GM19452 (cell line): Measurements from ENCODE around the gene NAP1L4.

Experiments used
- ATAC-seq: cut with Tn5 transposase; IDR thresholded peaks from one replicate; pipeline ENCODE4 v1.9.1; 2021; ENCODE audit not compliant: unreplicated experiment

NAP1L4 gene

GRCh38 chr11:2924821-2925675 lies 67.1 kb downstream of the NAP1L4 start:
- no peak for ATAC-seq

DNA sequence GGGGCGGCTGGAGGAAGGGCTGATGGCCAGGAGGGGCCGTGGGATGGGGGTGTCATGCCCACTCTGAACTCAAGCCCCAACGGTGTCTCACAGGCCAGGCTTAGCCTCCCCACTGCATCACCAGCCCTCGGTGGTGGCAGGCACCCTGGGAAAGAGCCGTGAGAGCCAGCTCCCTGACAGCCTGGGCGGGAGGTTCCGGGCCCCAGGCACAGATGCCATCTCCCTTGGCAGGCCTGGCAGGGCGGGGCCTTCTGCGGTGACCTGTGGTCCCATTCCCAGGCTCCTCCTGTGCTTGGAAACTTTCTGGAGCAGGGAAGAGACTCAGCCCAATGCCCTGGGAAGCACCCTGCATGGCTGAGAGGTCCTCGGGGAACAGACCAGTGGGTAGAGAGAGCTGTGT lies 67.7 kb downstream of the NAP1L4 start:
- ATAC-seq: no peak

GRCh38 chr11:2923446-2924375 lies 68.4 kb downstream of the NAP1L4 start:
- ATAC-seq: no peak

DNA sequence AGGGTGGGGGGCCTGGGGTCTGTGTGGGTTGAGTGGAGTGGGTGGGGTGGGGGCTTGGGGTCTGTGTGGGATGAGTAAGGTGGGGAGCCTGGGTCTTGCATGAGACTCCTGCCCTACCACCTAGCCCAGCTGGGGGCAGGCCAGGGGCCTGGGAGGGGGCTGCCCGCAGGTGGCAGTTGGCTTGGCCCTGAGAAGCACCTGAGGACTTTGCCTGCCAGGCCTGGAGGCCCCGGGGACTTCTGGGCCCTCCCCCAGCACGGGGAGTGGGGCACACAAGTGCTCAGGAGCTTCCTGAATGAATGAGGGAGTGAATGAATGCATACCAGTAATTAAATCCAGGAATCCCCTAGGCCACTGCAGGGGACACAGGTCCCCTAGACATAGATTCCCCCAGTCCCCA lies 69.5 kb downstream of the NAP1L4 start:
- no peak for ATAC-seq

GRCh38 chr11:2921742-2922493 lies 70.2 kb downstream of the NAP1L4 start:
- ATAC-seq: no peak

DNA sequence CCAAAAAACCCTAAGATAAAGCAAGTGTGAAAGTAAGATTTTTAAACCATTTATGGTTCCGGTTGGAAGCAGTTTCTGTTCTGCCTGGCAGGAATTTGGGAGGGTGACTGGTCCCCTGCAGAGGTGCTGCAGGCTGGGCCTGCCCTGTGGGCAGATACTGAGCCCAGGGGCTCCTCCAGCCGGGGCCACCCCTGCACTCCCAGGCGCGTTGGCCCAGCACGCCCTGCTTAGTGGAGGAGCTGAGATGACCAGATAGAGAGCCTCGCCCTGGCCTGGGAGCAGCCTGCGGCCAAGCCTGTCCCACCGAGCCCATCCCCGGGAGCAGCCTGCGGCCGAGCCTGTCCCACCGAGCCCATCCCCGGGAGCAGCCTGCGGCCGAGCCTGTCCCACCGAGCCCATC lies 70.9 kb downstream of the NAP1L4 start:
- ATAC-seq: no peak

- ATAC-seq: no peak
These were observed 71.8 kb downstream of the NAP1L4 start for GRCh38 chr11:2920343-2920742.

DNA sequence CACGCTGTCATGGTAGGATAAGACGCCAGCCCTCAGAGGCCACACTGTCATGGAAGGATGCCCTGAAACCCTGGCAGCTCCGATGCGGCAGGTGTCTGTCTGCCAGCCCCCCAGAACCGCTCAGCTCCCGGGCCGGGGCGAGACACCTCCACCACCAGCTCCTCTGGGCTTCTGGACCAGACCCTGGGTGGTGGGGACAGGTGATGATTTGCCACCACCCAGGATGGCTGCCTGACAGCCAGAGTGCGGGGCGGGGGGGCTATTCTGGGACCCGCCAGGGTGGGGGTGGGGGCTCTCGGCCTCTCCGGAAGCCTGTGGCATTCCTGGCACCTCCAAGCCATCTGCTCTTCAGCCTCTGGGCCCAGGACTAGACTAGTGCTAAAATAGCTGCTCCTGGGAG lies 72.3 kb downstream of the NAP1L4 start:
- no peak for ATAC-seq

DNA sequence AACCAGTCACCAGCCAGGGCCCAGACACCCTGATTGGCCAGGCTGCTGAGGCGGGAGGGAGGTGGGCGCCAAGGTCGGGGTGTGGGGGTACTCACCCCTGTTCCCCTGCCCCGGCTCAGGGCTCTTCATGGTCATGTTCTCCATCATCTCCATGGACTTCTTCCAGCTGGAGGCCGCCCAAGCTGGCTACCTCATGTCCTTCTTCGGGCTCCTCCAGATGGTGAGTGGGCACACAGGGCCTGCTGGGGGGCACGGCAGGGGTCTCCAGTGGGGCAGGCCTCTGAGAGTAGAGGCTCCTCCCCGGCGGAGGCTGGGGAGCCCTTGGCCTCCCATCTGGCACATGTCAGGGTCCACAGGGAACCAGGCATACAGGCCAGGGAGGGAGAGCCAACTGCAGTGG lies 72.9 kb downstream of the NAP1L4 start:
- ATAC-seq: no peak

- no peak for ATAC-seq
These were observed 74.2 kb downstream of the NAP1L4 start for GRCh38 chr11:2917842-2918490.

- ATAC-seq: no peak
These were observed 75.1 kb downstream of the NAP1L4 start for GRCh38 chr11:2916892-2917645.

- no peak for ATAC-seq
These were observed 75.8 kb downstream of the NAP1L4 start for GRCh38 chr11:2916114-2916891.

- no peak for ATAC-seq
These were observed 76.7 kb downstream of the NAP1L4 start for GRCh38 chr11:2915473-2915872.

DNA sequence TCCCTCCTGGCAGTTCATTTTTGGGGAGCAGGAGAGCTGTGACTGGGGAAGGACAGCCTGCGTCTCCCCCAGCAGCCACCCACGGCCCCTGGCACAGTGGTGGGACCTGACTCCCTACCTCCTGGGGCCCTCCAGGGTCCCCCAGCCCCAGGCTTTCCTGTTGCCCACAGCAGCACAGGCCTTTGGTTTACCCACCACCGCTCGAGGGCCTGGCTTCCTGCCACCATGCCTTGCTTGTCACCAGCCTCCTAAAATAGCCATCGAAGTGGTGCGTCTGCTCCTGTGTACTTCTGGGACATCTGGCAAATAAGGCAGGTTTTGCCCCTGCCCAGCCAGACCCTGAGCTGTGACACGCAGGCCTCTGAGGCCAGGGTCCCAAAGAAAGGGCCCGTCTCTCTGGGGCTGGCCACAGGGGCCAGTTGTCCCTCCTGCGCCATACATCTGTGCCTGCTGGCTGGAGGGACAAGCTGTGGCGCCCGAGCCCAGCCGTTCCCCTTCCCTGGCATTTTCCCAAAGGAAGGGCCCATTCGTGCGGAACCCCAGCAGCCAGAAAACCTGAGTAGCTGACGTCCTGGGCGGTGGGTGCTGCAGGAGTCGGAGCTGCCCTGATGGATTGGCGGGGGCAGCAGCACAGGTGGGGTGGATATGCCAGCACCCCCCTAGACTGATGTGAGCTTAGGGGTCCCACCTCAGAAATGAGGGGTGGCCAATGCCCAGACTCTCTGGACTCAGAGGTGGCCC lies 77.5 kb downstream of the NAP1L4 start:
- ATAC-seq: no peak

GRCh38 chr11:2913776-2914175 lies 78.4 kb downstream of the NAP1L4 start:
- ATAC-seq: no peak

DNA sequence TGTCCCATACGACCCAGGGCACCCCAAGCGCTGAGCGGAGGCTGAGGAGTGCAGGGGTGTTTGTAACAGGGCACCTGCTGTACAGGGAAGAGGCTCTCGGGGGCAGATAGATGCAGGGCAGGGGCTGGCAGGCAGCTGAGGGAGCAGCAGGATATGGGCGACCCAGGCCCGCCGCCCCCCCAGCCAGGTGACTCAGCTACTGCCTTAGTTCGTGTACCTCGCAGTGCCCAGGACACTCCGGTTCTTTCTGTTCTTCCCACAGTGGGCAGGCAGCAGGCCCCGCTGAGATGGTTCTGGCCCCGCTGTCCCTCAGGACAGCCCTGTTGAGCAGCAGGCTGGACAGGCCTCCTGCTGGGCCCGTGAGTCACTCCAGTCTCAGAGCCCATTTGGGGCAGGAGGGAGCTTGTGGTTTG lies 79.1 kb downstream of the NAP1L4 start:
- ATAC-seq: no peak

DNA sequence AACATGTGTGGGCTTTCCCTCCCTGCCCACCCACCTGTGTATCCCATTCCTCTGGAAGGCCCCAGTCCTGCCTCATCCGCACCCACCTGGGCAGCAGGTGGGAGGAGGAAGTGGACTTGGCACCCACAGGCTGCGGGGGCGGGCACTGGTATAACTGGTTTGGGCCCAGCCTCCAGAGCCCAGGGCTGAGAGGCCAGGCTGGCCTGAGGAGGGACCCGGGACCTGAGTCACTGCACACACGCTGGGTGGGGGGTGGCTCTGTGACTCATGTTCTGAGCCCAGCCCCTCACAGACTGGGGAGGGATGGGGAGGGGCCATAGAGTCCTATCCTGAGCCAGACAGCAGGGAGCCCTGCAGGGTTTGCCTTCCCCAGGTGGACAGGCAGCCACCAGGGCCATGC lies 79.6 kb downstream of the NAP1L4 start:
- ATAC-seq: no peak

DNA sequence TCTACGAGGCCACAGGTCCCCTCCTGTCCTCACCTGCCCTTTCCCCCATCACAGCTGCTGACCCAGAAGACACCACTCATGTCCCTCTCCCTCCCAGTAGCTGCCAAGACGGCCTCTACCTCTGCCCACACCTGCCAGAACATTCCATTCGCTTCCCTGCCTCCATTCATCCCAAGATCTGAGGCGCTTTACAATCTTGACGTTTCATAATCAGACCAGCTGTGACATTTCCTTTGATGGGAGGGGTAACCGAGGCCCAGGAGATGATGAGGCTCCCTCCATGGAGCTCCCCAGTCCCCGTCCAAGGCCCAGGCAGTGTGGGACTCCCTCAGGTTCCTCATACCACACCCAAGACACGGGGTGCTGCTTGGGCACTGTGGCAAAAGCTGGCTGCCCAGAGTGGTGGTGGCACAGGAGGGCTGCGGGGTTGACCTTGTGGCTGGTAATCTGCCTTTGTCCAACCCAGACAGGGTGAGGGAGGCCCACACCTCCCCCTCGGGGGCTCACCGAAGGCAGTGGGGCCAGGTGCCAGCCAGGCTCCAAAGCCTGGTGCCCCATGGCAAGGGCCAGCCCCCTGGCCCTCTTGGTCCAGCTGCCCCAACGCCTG lies 80.2 kb downstream of the NAP1L4 start:
- ATAC-seq: no peak
